WTC11 (cell line): ENCODE data around the gene ADAD2. TPM values are rescaled to one million over a fixed set of nuclear protein-coding genes. Genes with fewer than 3 reads are reported as not detected.

Experiments
- ATAC-seq: fragments of 200-7000 bp; cut with Tn5 transposase; 2 replicates; pipeline ENCODE4 v1.10.0; 2021; ENCODE audit warnings: mild to moderate bottlenecking, moderate library complexity
- CTCF ChIA-PET: fragments of 300-600 bp; sonication (Branson Sonifier 250); formaldehyde crosslinking; loops from one replicate; lab custom pipeline; 2021; ENCODE audit warnings: antibody characterized with exemption; lab: Charles Lee
- POLR2A ChIA-PET: fragments of 350-600 bp; sonication (Branson Sonifier 250); formaldehyde crosslinking; loops from one replicate; lab custom pipeline; 2021; ENCODE audit warnings: antibody characterized with exemption; lab: Charles Lee
- DNase-seq: peaks from one replicate; pipeline ENCODE4 v3.0.0; 2021; ENCODE audit warnings: low spot score
- H3K27ac Mint-ChIP-seq: 2 replicates; pipeline ENCODE4 v1.8.0; 2021; ENCODE audit warnings: mixed read lengths
- H3K27me3 Mint-ChIP-seq: 2 replicates; pipeline ENCODE4 v1.8.0; 2021; ENCODE audit warnings: low read depth, mild to moderate bottlenecking, moderate library complexity, mixed read lengths
- H3K36me3 Mint-ChIP-seq: 2 replicates; pipeline ENCODE4 v1.8.0; 2021; ENCODE audit warnings: mixed read lengths
- H3K4me1 Mint-ChIP-seq: 2 replicates; pipeline ENCODE4 v1.8.0; 2022; ENCODE audit warnings: mixed read lengths
- H3K4me3 Mint-ChIP-seq: 2 replicates; pipeline ENCODE4 v1.8.0; 2021; ENCODE audit warnings: mild to moderate bottlenecking, moderate library complexity, mixed read lengths
- H3K9me3 Mint-ChIP-seq: 2 replicates; pipeline ENCODE4 v1.8.0; 2021; ENCODE audit warnings: mixed read lengths
- ATF3 ChIP-seq: sonication (generic); formaldehyde crosslinking; conservative IDR thresholded peaks from 2 replicates; pipeline ENCODE4 v1.8.1; 2022; ENCODE audit warnings: mild to moderate bottlenecking, missing genetic modification reagents
- CTCF ChIP-seq: fragments of 200-600 bp; IDR thresholded peaks from 2 replicates; pipeline ENCODE4 v1.8.0; 2022; ENCODE audit warnings: antibody characterized with exemption
- E2F1 ChIP-seq: sonication (generic); formaldehyde crosslinking; IDR thresholded peaks from 2 replicates; pipeline ENCODE4 v1.8.0; 2022; ENCODE audit warnings: mild to moderate bottlenecking, missing genetic modification reagents
- EMX1 ChIP-seq: fragments of 250-450 bp; sonication (Bioruptor Pico); IDR thresholded peaks from 2 replicates; pipeline ENCODE4 v1.8.0; 2021; ENCODE audit warnings: mild to moderate bottlenecking
- ERG ChIP-seq: fragments of 250-450 bp; sonication (Bioruptor Pico); IDR thresholded peaks from 2 replicates; pipeline ENCODE4 v1.8.0; 2021; ENCODE audit warnings: mild to moderate bottlenecking
- FOXP1 ChIP-seq: sonication (generic); formaldehyde crosslinking; IDR thresholded peaks from 2 replicates; pipeline ENCODE4 v1.8.0; 2022; ENCODE audit warnings: missing genetic modification reagents, mild to moderate bottlenecking, moderate library complexity, borderline replicate concordance
- GABPB1 ChIP-seq: sonication (generic); formaldehyde crosslinking; IDR thresholded peaks from 2 replicates; pipeline ENCODE4 v1.8.1; 2023; ENCODE audit warnings: mild to moderate bottlenecking, missing genetic modification reagents
- JAZF1 ChIP-seq: fragments of 250-450 bp; sonication (Bioruptor Pico); IDR thresholded peaks from 2 replicates; pipeline ENCODE4 v1.9.0; 2021; ENCODE audit warnings: moderate library complexity, mild to moderate bottlenecking, inconsistent platforms
- KAT7 ChIP-seq: sonication (generic); formaldehyde crosslinking; IDR thresholded peaks from 2 replicates; pipeline ENCODE4 v1.8.1; 2023; ENCODE audit warnings: missing genetic modification reagents, mild to moderate bottlenecking, borderline replicate concordance
- MAX ChIP-seq: sonication (generic); formaldehyde crosslinking; IDR thresholded peaks from 2 replicates; pipeline ENCODE4 v1.8.0; 2022; ENCODE audit warnings: mild to moderate bottlenecking, missing genetic modification reagents
- NR1H2 ChIP-seq: sonication (generic); formaldehyde crosslinking; IDR thresholded peaks from 2 replicates; pipeline ENCODE4 v1.9.0; 2021; ENCODE audit warnings: mild to moderate bottlenecking, moderate library complexity, missing genetic modification reagents
- NR2C2 ChIP-seq: sonication (generic); formaldehyde crosslinking; IDR thresholded peaks from 2 replicates; pipeline ENCODE4 v1.8.0; 2022; ENCODE audit warnings: mild to moderate bottlenecking, missing genetic modification reagents
- RELA ChIP-seq: sonication (generic); formaldehyde crosslinking; IDR thresholded peaks from 2 replicates; pipeline ENCODE4 v1.8.1; 2022; ENCODE audit warnings: missing genetic modification reagents, mild to moderate bottlenecking, borderline replicate concordance
- RORB ChIP-seq: fragments of 250-450 bp; sonication (Bioruptor Pico); IDR thresholded peaks from 2 replicates; pipeline ENCODE4 v1.9.0; 2021; ENCODE audit warnings: mild to moderate bottlenecking
- SMAD3 ChIP-seq: sonication (generic); formaldehyde crosslinking; IDR thresholded peaks from 2 replicates; pipeline ENCODE4 v1.8.0; 2022; ENCODE audit warnings: missing genetic modification reagents, mild to moderate bottlenecking, borderline replicate concordance
- TCF7 ChIP-seq: sonication (generic); formaldehyde crosslinking; IDR thresholded peaks from 2 replicates; pipeline ENCODE4 v1.8.0; 2022; ENCODE audit warnings: mild to moderate bottlenecking, low read depth, missing genetic modification reagents, moderate library complexity
- TEAD1 ChIP-seq: sonication (generic); formaldehyde crosslinking; IDR thresholded peaks from 2 replicates; pipeline ENCODE4 v1.8.0; 2022; ENCODE audit warnings: mild to moderate bottlenecking, missing genetic modification reagents
- TEAD4 ChIP-seq: sonication (generic); formaldehyde crosslinking; IDR thresholded peaks from 2 replicates; pipeline ENCODE4 v1.8.0; 2022; ENCODE audit warnings: mild to moderate bottlenecking, missing genetic modification reagents
- ZBTB21 ChIP-seq: sonication (generic); formaldehyde crosslinking; IDR thresholded peaks from 2 replicates; pipeline ENCODE4 v1.8.1; 2023; ENCODE audit warnings: mild to moderate bottlenecking, missing genetic modification reagents, borderline replicate concordance
- ZNF121 ChIP-seq: sonication (generic); formaldehyde crosslinking; IDR thresholded peaks from 2 replicates; pipeline ENCODE4 v1.8.0; 2023; ENCODE audit warnings: missing genetic modification reagents
- ZNF138 ChIP-seq: sonication (generic); formaldehyde crosslinking; conservative IDR thresholded peaks from 2 replicates; pipeline ENCODE4 v1.8.1; 2022; ENCODE audit warnings: mild to moderate bottlenecking, moderate library complexity, missing genetic modification reagents
- ZNF396 ChIP-seq: fragments of 250-450 bp; sonication (Bioruptor Pico); IDR thresholded peaks from 2 replicates; pipeline ENCODE4 v1.8.0; 2021; ENCODE audit warnings: mild to moderate bottlenecking, moderate library complexity, borderline replicate concordance
- ZNF416 ChIP-seq: fragments of 250-450 bp; sonication (Bioruptor Pico); IDR thresholded peaks from 2 replicates; pipeline ENCODE4 v1.9.0; 2021; ENCODE audit warnings: mild to moderate bottlenecking, inconsistent platforms
- total RNA-seq: library from RNA; stranded (reverse); gene quantifications from 3 replicates; pipeline ENCODE4 v1.2.3, GENCODE V29; 2021
- TF ChIP-seq, protein P1 (sequence below): sonication (generic); formaldehyde crosslinking; IDR thresholded peaks from 2 replicates; pipeline ENCODE4 v1.8.0; 2022; ENCODE audit warnings: mild to moderate bottlenecking, missing genetic modification reagents

Gene ADAD2
- total RNA-seq, 1 experiment from 2014 or later = 1.6 TPM

DNA sequence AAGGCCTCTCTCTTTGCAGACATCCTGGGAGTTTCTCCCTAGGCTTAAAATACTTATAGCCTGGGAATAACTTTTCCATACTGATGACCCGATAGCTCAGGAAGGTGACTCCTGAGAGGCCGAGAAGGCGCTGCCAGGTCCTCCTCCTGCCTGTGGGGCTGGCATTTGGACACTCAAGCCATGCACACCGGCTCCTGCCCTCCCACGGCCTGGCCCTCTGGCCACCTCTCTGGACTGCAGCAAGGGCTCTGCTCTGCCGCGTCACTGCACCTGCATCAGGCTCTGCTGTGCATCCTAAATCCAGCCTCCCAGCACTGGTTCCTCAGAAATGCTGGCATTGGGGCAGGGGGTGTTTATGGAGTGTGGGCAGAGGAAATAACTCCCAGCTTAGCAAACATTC is 34.6 kb downstream of the ADAD2 start:
- Mint-ChIP-seq H3K27me3 (no peaks in the 10 kb centered on the region), H3K36me3 (no peaks in the 10 kb centered on the region), H3K4me1 (peaks cover 12% of the 10 kb centered on the region), H3K4me3 (no peak overlapping the region), H3K27ac (no peak overlapping the region), H3K9me3 (no peaks in the 10 kb centered on the region)
- ChIA-PET POLR2A (no interaction called here), CTCF (interaction anchor here (0.9 kb wide), 1 partner anchor 38 kb away, joined by 4 read pairs; the partner anchor contains the start of gene TAF1C)
- DNase-seq (no peak), ATAC-seq (no peak)
- no peak for TF ChIP-seq NR2C2

- no peak for ATAC-seq
- TF ChIP-seq CTCF = no peak
- TF ChIP-seq MAX (CRISPR knock-in tag) = no peak
- no peak for TF ChIP-seq ZNF138 (CRISPR knock-in tag)
- TF ChIP-seq E2F1 (CRISPR knock-in tag) = no peak
- TF ChIP-seq TCF7 = no peak
- no peak for TF ChIP-seq ERG (CRISPR knock-in tag)
- TF ChIP-seq, protein P1, sequence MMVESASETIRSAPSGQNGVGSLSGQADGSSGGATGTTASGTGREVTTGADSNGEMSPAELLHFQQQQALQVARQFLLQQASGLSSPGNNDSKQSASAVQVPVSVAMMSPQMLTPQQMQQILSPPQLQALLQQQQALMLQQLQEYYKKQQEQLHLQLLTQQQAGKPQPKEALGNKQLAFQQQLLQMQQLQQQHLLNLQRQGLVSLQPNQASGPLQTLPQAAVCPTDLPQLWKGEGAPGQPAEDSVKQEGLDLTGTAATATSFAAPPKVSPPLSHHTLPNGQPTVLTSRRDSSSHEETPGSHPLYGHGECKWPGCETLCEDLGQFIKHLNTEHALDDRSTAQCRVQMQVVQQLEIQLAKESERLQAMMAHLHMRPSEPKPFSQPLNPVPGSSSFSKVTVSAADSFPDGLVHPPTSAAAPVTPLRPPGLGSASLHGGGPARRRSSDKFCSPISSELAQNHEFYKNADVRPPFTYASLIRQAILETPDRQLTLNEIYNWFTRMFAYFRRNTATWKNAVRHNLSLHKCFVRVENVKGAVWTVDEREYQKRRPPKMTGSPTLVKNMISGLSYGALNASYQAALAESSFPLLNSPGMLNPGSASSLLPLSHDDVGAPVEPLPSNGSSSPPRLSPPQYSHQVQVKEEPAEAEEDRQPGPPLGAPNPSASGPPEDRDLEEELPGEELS (CRISPR knock-in tag) = no peak
- no peak for TF ChIP-seq ZNF416 (CRISPR knock-in tag)
- TF ChIP-seq NR1H2 (CRISPR knock-in tag) = no peak
- TF ChIP-seq TEAD4 (CRISPR knock-in tag) = no peak
- TF ChIP-seq GABPB1 = no peak
- no peak for TF ChIP-seq ZBTB21 (CRISPR knock-in tag)
- TF ChIP-seq FOXP1 (CRISPR knock-in tag) = no peak
- TF ChIP-seq TEAD1 (CRISPR knock-in tag) = no peak
- Mint-ChIP-seq H3K27me3 (no peaks in the 10 kb centered on the region), H3K9me3 (no peaks in the 10 kb centered on the region), H3K4me1 (peaks cover 12% of the 10 kb centered on the region), H3K36me3 (no peaks in the 10 kb centered on the region), H3K27ac (no peak overlapping the region), H3K4me3 (no peak overlapping the region)
- CTCF ChIA-PET = interaction anchor here (0.9 kb wide), 1 partner anchor 39 kb away, joined by 4 read pairs; the partner anchor contains the start of gene TAF1C
- no peak for DNase-seq
- POLR2A ChIA-PET = no interaction called here
Observed at GRCh38 chr16:84226026-84226425, 35.1 kb downstream of the ADAD2 start.

DNA sequence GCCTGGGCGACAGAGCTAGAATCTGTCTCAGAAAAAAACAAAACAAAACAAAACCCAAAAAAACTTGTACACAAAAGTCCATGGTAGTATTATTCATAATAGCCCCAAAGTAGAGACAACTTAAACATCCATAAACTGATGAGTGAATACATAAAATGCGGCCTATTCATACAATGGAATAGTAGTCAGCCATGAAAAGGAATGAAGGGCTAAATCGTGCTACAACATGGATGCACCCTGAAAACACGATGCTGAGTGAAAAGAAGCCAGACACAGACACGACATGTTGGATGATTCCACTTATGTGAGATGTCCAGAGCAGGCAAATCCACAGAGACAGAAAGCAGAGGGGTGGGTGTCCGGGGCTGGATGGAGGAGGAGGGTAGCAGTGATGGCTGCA is 36.6 kb downstream of the ADAD2 start:
- H3K36me3 Mint-ChIP-seq = no peaks in the 10 kb centered on the region
- peaks cover 12% of the 10 kb centered on the region for H3K4me1 Mint-ChIP-seq
- ATAC-seq = no peak
- no peak overlapping the region for H3K4me3 Mint-ChIP-seq
- TF ChIP-seq ZNF396 = no peak
- TF ChIP-seq EMX1 (CRISPR knock-in tag) = no peak
- no peak for TF ChIP-seq KAT7 (CRISPR knock-in tag)
- no peak for TF ChIP-seq RORB (CRISPR knock-in tag)
- no peak for TF ChIP-seq RELA (CRISPR knock-in tag)
- peak; percentile 35; the same call in 1 of the 2 replicates for TF ChIP-seq ZNF121 (CRISPR knock-in tag)
- no peak for TF ChIP-seq ATF3 (CRISPR knock-in tag)
- no peak for TF ChIP-seq SMAD3 (CRISPR knock-in tag)
- TF ChIP-seq JAZF1 (CRISPR knock-in tag) = no peak
- CTCF ChIA-PET = interaction anchor here (0.6 to 2.1 kb wide), 6 partner anchors 19 to 143 kb away, joined by 3 to 16 read pairs (median 6); partner anchors contain the start of gene TAF1C
- H3K27ac Mint-ChIP-seq = no peak overlapping the region
- DNase-seq = no peak
- no peaks in the 10 kb centered on the region for H3K9me3 Mint-ChIP-seq
- no peaks in the 10 kb centered on the region for H3K27me3 Mint-ChIP-seq
- POLR2A ChIA-PET = no interaction called here
